GM18519 (cell line): Measurements from ENCODE around the gene STC2.
"Not testable (repeated sequence)": the region's sequence is repeated elsewhere in the genome, so short reads cannot be mapped to it uniquely, and the experiment has no call there.

Experiments used
- ATAC-seq: cut with Tn5 transposase; IDR thresholded peaks from one replicate; pipeline ENCODE4 v1.9.1; 2021; ENCODE audit warnings: mild to moderate bottlenecking, moderate library complexity; ENCODE audit not compliant: unreplicated experiment, low FRiP score

The STC2 gene

GRCh38 chr5:173296737-173297676 lies 31.2 kb downstream of the STC2 start:
- ATAC-seq: no peak

DNA sequence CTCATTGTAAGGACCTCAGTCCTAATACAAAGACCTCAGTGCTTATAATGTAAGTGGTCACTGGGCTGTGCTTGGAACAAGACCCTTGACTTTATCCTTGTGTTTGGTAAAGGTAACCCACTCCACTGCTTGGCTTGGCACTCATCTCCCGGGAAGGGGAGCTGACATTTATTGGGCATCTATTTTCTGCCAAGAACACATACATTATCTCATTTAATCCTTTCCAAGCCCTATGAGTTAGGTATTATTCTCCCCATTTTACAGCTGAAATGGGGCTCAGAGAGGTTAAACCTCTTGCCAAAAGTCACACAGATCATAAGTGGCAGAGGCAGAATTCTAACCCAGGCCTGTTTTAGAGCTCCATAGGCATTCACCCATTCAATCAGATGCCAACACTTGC lies 32.4 kb downstream of the STC2 start:
- no peak for ATAC-seq

- ATAC-seq: no peak
These were observed 33.4 kb downstream of the STC2 start for GRCh38 chr5:173294673-173295320.

GRCh38 chr5:173293817-173294672 lies 34.2 kb downstream of the STC2 start:
- ATAC-seq: no peak

- ATAC-seq: no peak
These were observed 36.2 kb downstream of the STC2 start for GRCh38 chr5:173291722-173292658.

DNA sequence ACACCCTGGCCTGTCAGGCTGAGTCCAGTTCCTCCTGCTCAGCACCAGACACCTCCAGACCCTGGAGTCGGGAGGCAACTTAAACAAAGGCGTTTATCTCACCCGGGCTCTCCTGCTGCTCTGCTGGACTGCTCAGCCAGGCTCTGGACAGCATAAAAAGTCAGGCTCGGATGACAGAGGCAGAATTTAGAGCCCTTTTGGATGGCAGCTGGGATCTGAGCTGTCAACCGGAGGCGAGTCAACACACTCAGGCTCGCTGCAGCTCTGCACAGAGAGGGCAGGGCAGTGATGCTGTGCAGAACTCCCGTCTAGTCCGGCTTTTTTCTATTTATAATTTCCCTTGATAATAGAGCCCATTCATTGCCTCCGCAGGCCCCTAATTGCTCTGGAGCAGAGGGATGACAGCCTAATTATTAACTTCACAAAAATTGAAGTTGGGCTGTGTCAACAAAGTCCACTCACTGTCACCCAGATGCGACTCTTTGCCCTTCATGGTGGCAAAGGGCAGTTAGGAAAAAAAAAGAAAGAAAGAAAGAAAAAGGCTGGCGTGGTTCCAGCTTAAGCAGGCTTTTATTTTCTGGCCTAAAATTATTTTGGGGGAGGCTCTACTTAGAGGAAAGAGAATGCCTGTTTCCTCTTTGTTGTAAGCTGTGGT lies 37.6 kb downstream of the STC2 start:
- ATAC-seq: no peak

GRCh38 chr5:173289372-173289771 lies 38.8 kb downstream of the STC2 start:
- no peak for ATAC-seq

- no peak for ATAC-seq
These were observed 39.6 kb downstream of the STC2 start for GRCh38 chr5:173288632-173289031.

GRCh38 chr5:173287086-173287485 lies 41.1 kb downstream of the STC2 start:
- ATAC-seq: no peak

DNA sequence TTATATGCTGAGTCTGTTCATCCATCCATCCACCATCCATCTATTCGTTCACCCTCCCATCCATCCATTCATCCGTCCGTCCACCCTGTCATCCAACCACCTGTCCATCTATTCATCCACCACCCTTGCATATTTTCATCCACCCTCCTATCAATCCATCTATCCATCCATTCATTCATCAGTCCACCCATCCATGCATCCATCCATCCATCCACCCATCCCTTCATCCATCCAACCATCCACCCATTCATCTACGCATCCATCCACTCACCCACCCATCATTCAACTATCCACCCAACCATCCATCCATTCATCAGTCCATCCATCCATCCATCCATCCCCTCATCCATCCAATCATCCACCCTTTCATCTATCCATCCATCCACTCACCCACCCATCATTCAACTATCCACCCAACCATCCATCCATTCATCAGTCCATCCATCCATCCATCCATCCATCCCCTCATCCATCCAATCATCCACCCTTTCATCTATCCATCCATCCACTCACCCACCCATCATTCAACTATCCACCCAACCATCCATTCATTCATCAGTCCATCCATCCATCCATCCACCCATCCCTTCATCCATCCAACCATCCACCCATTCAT lies 43.8 kb downstream of the STC2 start:
- not testable (repeated sequence) for ATAC-seq

- peak; percentile 81 for ATAC-seq
These were observed 44.6 kb downstream of the STC2 start for GRCh38 chr5:173283318-173284288.

- no peak for ATAC-seq
These were observed 45.3 kb downstream of the STC2 start for GRCh38 chr5:173282916-173283315.

- no peak for ATAC-seq
These were observed 46.3 kb downstream of the STC2 start for GRCh38 chr5:173281910-173282309.

DNA sequence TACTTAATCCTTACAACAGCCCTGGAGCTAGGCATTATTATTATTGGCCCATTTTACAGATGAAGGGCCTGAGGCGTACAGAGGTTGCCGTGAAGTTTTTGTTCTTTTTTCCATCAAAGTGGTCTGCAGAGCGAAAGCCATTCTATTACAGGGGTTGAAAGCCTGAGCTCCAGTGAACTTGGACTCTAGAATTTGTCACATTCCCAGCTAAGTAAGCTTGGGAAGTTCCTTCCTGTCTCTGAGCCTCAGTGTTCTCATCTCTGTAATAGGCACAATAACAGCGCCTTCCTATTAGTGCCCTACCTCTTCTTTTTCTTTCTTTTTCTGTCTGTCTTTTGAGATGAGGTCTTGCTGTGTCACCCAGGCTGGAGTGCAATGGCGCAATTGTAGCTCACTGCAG lies 49.0 kb downstream of the STC2 start:
- no peak for ATAC-seq

DNA sequence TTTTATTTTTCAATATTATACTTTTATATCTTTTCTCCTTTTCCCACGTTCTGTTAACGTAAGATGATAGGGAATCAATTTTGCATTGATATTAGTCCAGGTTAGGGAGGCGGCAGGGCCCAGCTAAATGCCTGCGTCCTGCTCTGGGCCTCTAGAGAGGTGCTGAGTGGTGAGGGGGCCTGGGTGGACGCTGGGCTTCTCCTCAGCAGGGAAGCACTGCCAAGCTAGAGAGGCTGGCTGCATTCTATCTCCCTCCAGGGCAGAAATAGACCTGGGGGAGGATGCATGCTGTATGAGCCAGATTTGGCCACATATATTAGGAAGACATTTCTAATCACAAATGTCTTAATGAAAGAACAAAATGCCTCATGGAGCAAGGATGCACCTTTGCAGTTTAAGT lies 49.6 kb downstream of the STC2 start:
- ATAC-seq: no peak

DNA sequence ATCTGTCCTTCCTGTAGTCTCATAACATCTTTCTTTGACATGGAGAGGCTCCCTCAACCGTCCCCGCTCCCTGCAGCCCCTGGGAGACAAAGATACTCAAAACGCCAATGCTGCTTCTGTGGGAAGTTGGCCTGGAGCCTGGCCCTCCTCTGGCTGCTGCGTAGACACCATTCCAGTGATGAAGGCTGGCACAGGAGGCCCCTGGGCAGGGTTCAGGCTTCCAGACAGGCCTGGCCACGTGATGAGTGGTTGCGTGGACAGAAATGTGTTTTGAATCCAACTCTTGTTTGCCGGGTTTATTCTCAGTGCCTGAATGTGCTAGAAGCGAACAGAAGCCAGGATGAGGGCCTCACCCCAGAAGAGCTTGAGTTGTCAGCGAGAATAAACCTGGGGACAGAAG lies 50.0 kb downstream of the STC2 start:
- ATAC-seq: no peak

DNA sequence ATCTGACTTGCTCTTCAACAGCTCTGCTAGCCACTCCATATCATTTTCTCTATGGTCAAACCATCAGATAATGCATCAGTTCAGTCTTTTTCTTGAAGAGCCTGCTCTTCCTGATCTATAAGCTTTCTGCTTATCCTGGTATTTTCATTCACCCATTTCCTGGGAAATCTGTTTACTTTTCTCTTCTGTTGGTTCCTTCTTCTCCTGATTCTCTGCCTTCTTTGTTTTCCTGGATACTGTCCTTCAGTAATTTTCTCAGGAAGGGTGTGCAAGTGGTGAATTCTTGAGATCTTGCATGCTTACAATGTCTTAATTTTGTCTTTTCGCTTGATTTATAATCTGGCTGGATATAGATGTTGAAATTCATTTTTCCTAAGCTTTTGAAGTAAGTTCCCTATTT lies 53.4 kb downstream of the STC2 start:
- ATAC-seq: no peak

- ATAC-seq: no peak
These were observed 56.8 kb downstream of the STC2 start for GRCh38 chr5:173271419-173271818.
